ENCODE data around the gene CFAP300. TPM values are rescaled to one million over a fixed set of nuclear protein-coding genes. Genes with fewer than 3 reads are reported as not detected.

The CFAP300 gene
- total RNA-seq, 1 donor from 2014 or later, result not detected

DNA sequence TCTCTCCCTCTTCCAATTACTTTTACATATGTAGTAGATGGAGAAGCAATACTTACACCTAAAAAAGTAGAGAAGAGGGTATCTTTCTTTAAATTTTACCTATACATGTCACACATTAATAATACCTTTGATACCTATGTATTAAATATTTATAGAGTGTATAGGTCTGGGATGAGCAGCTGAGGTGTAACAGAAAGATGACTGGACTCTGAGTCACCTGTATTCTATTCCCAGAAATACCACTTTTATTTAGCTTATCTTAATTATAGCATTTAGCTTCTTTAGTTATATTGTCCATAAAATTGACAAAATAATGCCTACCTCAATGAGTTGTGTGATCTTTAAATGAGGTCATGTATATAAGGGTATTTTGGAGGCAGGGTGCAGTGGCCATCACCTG, 32.4 kb downstream of the CFAP300 start:
- H3K4me3 ChIP-seq, result no peak overlapping the region
- H3K27ac ChIP-seq, result no peak overlapping the region
- TF ChIP-seq CTCF (IDR thresholded peaks at IDR 0.05), result no peak
- no peaks in the 10 kb centered on the region for H3K27me3 ChIP-seq
- intact Hi-C loops (cut with DNase I), result no loop called here
- H3K4me1 ChIP-seq, result no peaks in the 10 kb centered on the region
- DNase-seq (ENCODE audit: low spot score in 2 of 2), result no peak
- no peaks in the 10 kb centered on the region for H3K9me3 ChIP-seq
- no peaks in the 10 kb centered on the region for H3K36me3 ChIP-seq

DNA sequence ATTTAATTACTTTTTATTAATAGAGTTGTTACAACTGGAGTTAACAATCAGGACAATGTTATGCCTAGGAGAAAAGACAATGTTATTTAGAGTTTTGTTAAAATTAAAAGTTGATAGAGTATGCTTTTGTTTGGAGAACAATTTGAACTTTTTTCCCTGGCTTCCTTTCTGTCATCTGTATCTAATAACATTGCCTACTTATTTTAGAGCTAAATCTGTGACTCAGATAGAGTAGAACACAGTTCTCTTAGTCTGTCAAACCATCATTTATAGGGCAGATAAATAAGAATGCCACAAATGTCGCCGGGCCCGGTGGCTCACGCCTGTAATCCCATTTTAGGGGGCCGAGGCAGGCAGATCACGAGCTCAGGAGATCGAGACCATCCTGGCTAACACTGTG, 34.1 kb downstream of the CFAP300 start:
- Histone ChIP-seq H3K36me3 (no peaks in the 10 kb centered on the region), H3K27me3 (no peaks in the 10 kb centered on the region), H3K27ac (no peak overlapping the region), H3K4me3 (no peak overlapping the region), H3K9me3 (no peaks in the 10 kb centered on the region), H3K4me1 (no peaks in the 10 kb centered on the region)
- no peak for TF ChIP-seq CTCF (IDR thresholded peaks at IDR 0.05)
- no peak for DNase-seq (ENCODE audit: low spot score in 2 of 2)
- intact Hi-C loops (cut with DNase I), result no loop called here

DNA sequence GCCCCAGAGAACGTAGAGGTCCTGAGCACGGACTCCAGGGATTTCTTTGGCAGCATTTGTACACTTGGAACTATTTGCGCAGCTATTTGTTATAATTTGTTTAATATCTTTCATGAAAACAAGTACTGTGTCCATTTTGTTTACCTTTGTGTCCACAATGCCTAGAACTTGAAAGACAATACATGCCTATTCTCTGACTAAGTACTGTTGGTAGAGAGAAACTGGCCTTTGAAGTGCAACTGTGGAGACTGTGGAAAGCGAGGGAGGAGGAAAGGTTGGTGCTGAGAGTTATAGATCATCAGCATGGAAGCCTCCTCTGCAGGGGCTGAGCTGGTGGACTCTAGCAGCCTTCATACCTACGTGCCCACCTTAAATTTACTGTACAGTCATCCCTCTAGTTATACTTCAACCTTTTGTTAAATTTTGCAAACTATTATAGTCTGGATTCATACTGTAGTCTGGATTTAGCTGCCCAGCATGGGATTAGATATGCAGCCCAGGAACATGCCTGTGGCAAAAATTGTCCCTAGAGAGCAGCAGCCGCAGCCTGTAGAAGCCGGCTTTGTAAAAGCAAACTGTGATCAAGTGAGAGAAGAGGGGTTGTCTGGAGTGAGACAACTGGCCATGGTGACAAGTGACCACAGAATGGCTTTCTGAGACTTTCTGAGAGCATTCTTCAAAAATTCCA, 38.8 kb downstream of the CFAP300 start:
- Histone ChIP-seq H3K27ac (no peak overlapping the region), H3K4me1 (no peaks in the 10 kb centered on the region), H3K4me3 (no peak overlapping the region), H3K36me3 (no peaks in the 10 kb centered on the region), H3K27me3 (no peaks in the 10 kb centered on the region), H3K9me3 (no peaks in the 10 kb centered on the region)
- DNase-seq (ENCODE audit: low spot score in 2 of 2), result no peak
- TF ChIP-seq CTCF (IDR thresholded peaks at IDR 0.05), result no peak
- intact Hi-C loops (cut with DNase I), result no loop called here

GRCh38 chr11:102097186-102097585, 49.9 kb downstream of the CFAP300 start:
- Histone ChIP-seq H3K4me1 (no peaks in the 10 kb centered on the region), H3K27ac (no peak overlapping the region), H3K36me3 (no peaks in the 10 kb centered on the region), H3K4me3 (no peak overlapping the region), H3K27me3 (no peaks in the 10 kb centered on the region), H3K9me3 (no peaks in the 10 kb centered on the region)
- no peak for DNase-seq (ENCODE audit: low spot score in 2 of 2)
- no peak for TF ChIP-seq CTCF (IDR thresholded peaks at IDR 0.05)
- intact Hi-C loops (cut with DNase I), result no loop called here

- Histone ChIP-seq H3K4me1 (no peaks in the 10 kb centered on the region), H3K27me3 (no peaks in the 10 kb centered on the region), H3K9me3 (no peaks in the 10 kb centered on the region), H3K4me3 (no peak overlapping the region), H3K27ac (no peak overlapping the region), H3K36me3 (no peaks in the 10 kb centered on the region)
- no peak for TF ChIP-seq CTCF (IDR thresholded peaks at IDR 0.05)
- no peak for DNase-seq (ENCODE audit: low spot score in 2 of 2)
- intact Hi-C loops (cut with DNase I), result loop anchor here (10.0 kb wide), 1 partner anchor 235 kb away; no protein-coding TSS in a partner anchor
These were observed 52.5 kb downstream of the CFAP300 start for GRCh38 chr11:102099755-102100154.

Data from ascending aorta (tissue), 2 donors.